BLaER1 (cell line): ENCODE measurements around the gene ATP11B.
"Not testable (repeated sequence)": the region's sequence is repeated elsewhere in the genome, so short reads cannot be mapped to it uniquely, and the experiment has no call there.

Source experiments
- H3K27ac ChIP-seq: shearing (Covaris generic); formaldehyde crosslinking; 2 replicates; pipeline ENCODE4 v1.8.1; 2022
- H3K27me3 ChIP-seq: shearing (Covaris generic); formaldehyde crosslinking; 2 replicates; pipeline ENCODE4 v1.8.1; 2022
- H3K36me3 ChIP-seq: shearing (Covaris generic); formaldehyde crosslinking; 2 replicates; pipeline ENCODE4 v1.8.1; 2022
- H3K4me1 ChIP-seq: shearing (Covaris generic); formaldehyde crosslinking; 2 replicates; pipeline ENCODE4 v1.8.1; 2022
- H3K4me2 ChIP-seq: shearing (Covaris generic); formaldehyde crosslinking; 2 replicates; pipeline ENCODE4 v1.8.1; 2022
- H3K4me3 ChIP-seq: shearing (Covaris generic); formaldehyde crosslinking; 2 replicates; pipeline ENCODE4 v1.8.1; 2022
- H3K9ac ChIP-seq: shearing (Covaris generic); formaldehyde crosslinking; 2 replicates; pipeline ENCODE4 v1.8.1; 2022
- H3K9me3 ChIP-seq: shearing (Covaris generic); formaldehyde crosslinking; 2 replicates; pipeline ENCODE4 v1.8.1; 2022
- H4K20me1 ChIP-seq: shearing (Covaris generic); formaldehyde crosslinking; 2 replicates; pipeline ENCODE4 v1.8.1; 2022
- Cebpa-rat ChIP-seq: shearing (Covaris generic); IDR thresholded peaks from 2 replicates; pipeline ENCODE4 v1.8.1; 2022

Gene ATP11B

DNA sequence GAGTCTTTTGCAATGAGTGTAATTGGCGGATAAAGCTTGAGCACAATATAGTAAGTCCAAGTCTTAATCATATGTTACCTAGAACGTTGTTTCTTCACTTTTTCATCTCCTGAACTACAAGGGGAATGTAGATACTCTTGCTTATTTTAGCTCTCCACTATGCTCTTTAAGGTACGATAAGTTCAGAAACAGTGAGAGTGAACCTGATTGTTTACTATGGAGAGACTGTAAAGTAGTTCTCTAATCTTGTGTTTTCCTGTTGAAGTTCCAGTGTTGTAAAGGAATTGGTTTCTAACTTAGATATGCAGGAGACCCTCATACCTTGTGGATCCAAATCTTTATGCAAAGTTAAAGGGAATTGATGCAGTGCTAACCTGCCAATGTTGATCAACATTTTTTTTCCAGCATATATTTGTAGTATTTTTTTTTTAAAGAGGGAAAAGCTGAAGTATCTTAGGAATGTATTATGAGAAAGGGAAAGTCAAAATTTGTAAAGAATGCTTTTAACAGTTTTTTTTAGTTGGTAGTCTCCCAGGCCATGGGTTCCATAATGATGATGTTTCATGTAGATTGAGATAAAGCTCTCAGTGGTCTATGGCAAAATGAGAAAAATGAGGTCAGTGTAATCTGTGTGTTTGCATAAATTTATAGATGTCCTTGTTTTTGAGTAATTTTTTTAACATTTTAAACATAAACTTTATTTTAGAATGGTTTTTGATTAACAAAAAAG is 14.9 kb downstream of the ATP11B start:
- Histone ChIP-seq H3K27ac (no peak overlapping the region), H3K27me3 (no peaks in the 10 kb centered on the region)

GRCh38 chr3:182809531-182809930 is 16.2 kb downstream of the ATP11B start:
- Histone ChIP-seq H3K36me3 (no peaks in the 10 kb centered on the region), H3K4me1 (0 out of 2 replicates have a peak, but pooled peaks cover 3% of the 10 kb centered on the region), H3K4me3 (no peak overlapping the region), H3K9ac (no peak overlapping the region), H3K27me3 (no peaks in the 10 kb centered on the region), H3K4me2 (no peak overlapping the region), H3K27ac (no peak overlapping the region), H3K9me3 (no peaks in the 10 kb centered on the region), H4K20me1 (peaks cover 100% of the 10 kb centered on the region)
- TF ChIP-seq Cebpa-rat: no peak

More for the DNA sequence above, 14.9 kb downstream of the ATP11B start:
- H3K9ac ChIP-seq: no peak overlapping the region
- H3K4me3 ChIP-seq: no peak overlapping the region
- H3K36me3 ChIP-seq: peaks cover 4% of the 10 kb centered on the region; the same call in 1 of the 2 replicates
- TF ChIP-seq Cebpa-rat: no peak
- no peaks in the 10 kb centered on the region for H3K4me1 ChIP-seq
- H3K4me2 ChIP-seq: no peak overlapping the region
- H3K9me3 ChIP-seq: no peaks in the 10 kb centered on the region
- peaks cover 100% of the 10 kb centered on the region for H4K20me1 ChIP-seq

DNA sequence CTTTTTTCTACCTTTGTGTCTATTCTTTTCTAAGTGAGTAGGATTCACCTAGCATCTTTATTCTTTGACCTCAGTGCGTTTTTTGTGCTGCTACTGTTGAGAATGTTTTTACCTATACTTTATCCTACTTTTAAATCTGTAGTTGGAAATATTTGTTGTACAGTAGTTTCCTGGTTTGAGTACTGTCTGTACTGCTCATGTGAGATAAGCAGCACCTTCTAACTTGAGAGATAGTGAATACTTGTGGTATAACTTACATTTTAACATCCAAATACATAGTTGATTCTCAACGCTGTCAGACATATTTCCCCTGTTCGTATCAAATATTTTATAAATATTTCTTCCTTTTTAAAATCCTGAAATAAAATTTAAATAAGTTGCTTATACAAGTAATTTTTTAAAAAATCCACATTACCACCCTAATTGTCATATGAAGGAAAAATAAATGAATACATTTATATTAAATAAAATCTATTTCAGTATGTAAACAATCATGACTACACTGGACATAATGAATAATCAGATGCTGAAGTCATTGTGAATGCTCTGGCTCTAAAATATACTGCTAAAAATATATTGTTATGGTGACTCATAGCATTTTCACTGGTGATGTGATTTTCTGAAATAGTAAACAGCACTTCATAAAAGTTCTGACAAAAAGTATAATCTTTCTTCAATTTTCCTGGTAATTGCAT is 17.4 kb downstream of the ATP11B start:
- Histone ChIP-seq H3K27me3 (no peaks in the 10 kb centered on the region), H3K4me2 (no peak overlapping the region), H3K9me3 (no peaks in the 10 kb centered on the region), H4K20me1 (peaks cover 100% of the 10 kb centered on the region), H3K4me1 (0 out of 2 replicates have a peak, but pooled peaks cover 6% of the 10 kb centered on the region), H3K27ac (no peak overlapping the region), H3K9ac (no peak overlapping the region), H3K4me3 (no peak overlapping the region), H3K36me3 (no peaks in the 10 kb centered on the region)
- TF ChIP-seq Cebpa-rat: no peak

GRCh38 chr3:182811269-182811596 is 17.9 kb downstream of the ATP11B start:
- Histone ChIP-seq H3K4me3 (no peak overlapping the region), H3K9ac (no peak overlapping the region), H3K27me3 (no peaks in the 10 kb centered on the region), H3K36me3 (no peaks in the 10 kb centered on the region), H3K4me1 (0 out of 2 replicates have a peak, but pooled peaks cover 6% of the 10 kb centered on the region), H3K27ac (no peak overlapping the region), H3K4me2 (no peak overlapping the region), H3K9me3 (no peaks in the 10 kb centered on the region), H4K20me1 (peaks cover 100% of the 10 kb centered on the region)
- TF ChIP-seq Cebpa-rat: no peak

DNA sequence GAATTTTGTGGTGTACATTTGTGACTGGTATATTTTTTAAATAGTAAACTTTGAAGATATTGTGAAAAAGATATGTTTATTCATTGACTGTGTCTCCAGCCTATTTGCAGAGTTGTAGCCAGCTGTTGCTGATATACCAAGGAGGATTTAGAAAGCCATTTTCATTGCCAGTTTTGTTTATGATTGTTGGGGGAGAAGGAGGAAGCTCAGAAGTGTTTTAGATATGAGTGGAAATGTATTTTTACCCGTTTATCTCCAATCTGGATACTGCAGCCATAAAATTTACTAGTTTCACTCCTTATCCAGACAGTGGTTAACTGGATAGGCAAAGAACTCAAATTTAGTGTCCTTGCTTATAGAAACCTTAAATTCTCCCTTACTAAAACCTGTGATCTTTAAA is 18.8 kb downstream of the ATP11B start:
- no peak overlapping the region for H3K4me3 ChIP-seq
- H3K4me1 ChIP-seq: 0 out of 2 replicates have a peak, but pooled peaks cover 6% of the 10 kb centered on the region
- H3K27me3 ChIP-seq: no peaks in the 10 kb centered on the region
- no peak overlapping the region for H3K27ac ChIP-seq
- no peak overlapping the region for H3K9ac ChIP-seq
- no peak overlapping the region for H3K4me2 ChIP-seq
- no peaks in the 10 kb centered on the region for H3K9me3 ChIP-seq
- no peak for TF ChIP-seq Cebpa-rat
- no peaks in the 10 kb centered on the region for H3K36me3 ChIP-seq
- H4K20me1 ChIP-seq: peaks cover 100% of the 10 kb centered on the region

GRCh38 chr3:182814419-182815062 is 21.2 kb downstream of the ATP11B start:
- Histone ChIP-seq H3K4me2 (no peak overlapping the region), H3K9ac (no peak overlapping the region), H3K36me3 (no peaks in the 10 kb centered on the region), H3K9me3 (no peaks in the 10 kb centered on the region), H4K20me1 (peaks cover 99% of the 10 kb centered on the region), H3K27ac (no peak overlapping the region), H3K4me3 (no peak overlapping the region), H3K27me3 (no peaks in the 10 kb centered on the region), H3K4me1 (0 out of 2 replicates have a peak, but pooled peaks cover 6% of the 10 kb centered on the region)
- no peak for TF ChIP-seq Cebpa-rat

DNA sequence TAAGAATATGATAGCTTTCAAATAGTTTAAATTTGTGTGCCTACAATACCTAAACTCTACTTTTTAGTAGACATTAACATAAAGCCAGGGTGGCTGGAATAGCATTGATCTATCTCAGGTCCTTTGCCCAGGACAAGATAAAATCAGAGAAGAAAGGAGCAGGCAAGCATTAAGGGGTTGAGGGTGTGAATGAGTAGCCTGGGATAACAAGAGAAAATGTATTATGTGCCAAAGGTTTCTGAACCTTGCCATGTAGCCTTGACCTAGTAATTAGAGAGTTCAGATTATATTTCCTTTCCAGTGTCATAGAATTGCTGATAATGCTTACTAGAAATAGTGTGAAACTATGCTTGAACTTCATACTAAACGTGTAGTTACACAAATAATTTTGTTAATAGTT is 22.9 kb downstream of the ATP11B start:
- Histone ChIP-seq H3K27ac (no peak overlapping the region), H3K36me3 (peaks cover 10% of the 10 kb centered on the region), H4K20me1 (peaks cover 92% of the 10 kb centered on the region), H3K4me3 (no peak overlapping the region), H3K4me1 (0 out of 2 replicates have a peak, but pooled peaks cover 6% of the 10 kb centered on the region), H3K27me3 (no peaks in the 10 kb centered on the region), H3K9ac (no peak overlapping the region), H3K4me2 (no peak overlapping the region), H3K9me3 (no peaks in the 10 kb centered on the region)
- no peak for TF ChIP-seq Cebpa-rat

DNA sequence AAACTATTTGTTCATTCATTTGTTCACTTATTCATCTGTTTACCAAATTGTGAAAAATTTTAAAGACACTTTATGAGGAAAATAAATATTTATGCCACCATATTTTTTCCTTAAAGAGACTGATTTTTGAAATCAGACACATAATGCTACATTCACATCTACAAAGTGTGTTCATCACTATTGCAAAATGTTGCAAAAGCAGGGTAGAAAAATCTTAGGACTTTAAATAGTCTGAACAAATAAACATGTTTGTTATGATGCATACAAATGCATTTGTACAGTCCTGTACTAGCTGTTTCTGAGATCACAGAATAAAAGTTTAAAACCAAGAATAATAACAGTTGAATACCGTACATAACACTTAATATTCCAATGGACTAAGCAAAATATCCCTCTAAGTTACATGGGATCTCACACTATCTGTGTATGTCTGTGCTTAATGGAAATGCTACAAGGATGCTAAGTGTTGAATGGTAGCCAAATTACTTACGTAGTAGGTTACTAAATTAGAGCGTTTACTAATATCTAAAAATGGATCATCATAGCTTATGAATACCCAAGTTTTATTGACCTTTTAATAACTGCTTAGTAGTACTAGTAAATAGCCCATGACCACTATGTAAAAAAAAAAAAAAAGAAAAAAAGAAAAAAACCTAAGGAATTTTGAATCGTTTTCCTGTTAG is 25.1 kb downstream of the ATP11B start:
- H3K4me2 ChIP-seq: no peak overlapping the region
- no peak overlapping the region for H3K9ac ChIP-seq
- no peak for TF ChIP-seq Cebpa-rat
- H3K4me1 ChIP-seq: 0 out of 2 replicates have a peak, but pooled peaks cover 6% of the 10 kb centered on the region
- H3K4me3 ChIP-seq: no peak overlapping the region
- H3K36me3 ChIP-seq: peaks cover 22% of the 10 kb centered on the region
- peaks cover 10% of the 10 kb centered on the region for H3K9me3 ChIP-seq
- no peaks in the 10 kb centered on the region for H3K27me3 ChIP-seq
- H4K20me1 ChIP-seq: peaks cover 69% of the 10 kb centered on the region
- no peak overlapping the region for H3K27ac ChIP-seq

GRCh38 chr3:182821221-182821981 is 28.1 kb downstream of the ATP11B start:
- no peak overlapping the region for H3K27ac ChIP-seq

DNA sequence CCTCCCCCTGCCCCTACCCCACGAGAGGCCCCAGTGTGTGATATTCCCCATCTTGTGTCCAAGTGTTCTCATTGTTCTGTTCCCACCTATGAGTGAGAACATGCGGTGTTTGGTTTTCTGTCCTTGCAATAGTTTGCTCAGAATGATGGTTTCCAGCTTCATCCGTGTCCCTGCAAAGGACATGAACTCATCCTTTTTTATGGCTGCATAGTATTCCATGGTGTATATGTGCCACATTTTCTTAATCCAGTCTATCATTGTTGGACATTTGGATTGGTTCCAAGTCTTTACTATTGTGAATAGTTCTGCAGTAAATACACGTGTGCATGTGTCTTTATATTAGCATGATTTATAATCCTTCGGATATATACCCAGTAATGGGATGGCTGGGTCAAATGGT is 29.0 kb downstream of the ATP11B start:
- H3K9me3 ChIP-seq, H3K9ac ChIP-seq, H3K27me3 ChIP-seq, H3K27ac ChIP-seq, H3K4me1 ChIP-seq, H3K4me2 ChIP-seq, H3K4me3 ChIP-seq: not testable (repeated sequence)
- peaks cover 27% of the 10 kb centered on the region for H3K36me3 ChIP-seq
- peaks cover 64% of the 10 kb centered on the region for H4K20me1 ChIP-seq

More at GRCh38 chr3:182821221-182821981, 28.1 kb downstream of the ATP11B start:
- Histone ChIP-seq H3K4me1 (no peaks in the 10 kb centered on the region), H4K20me1 (peaks cover 64% of the 10 kb centered on the region), H3K36me3 (peaks cover 23% of the 10 kb centered on the region), H3K27me3 (no peaks in the 10 kb centered on the region), H3K4me3 (no peak overlapping the region), H3K9me3 (peaks cover 10% of the 10 kb centered on the region), H3K9ac (no peak overlapping the region), H3K4me2 (no peak overlapping the region)
- TF ChIP-seq Cebpa-rat: no peak
